Ascending aorta (tissue), 2 donors: ENCODE data around the gene VAV1. TPM values are rescaled to one million over a fixed set of nuclear protein-coding genes. Genes with fewer than 3 reads are reported as not detected.

ENCODE experiments used
- DNase-seq, 2 donors: peaks; one replicate each; pipeline ENCODE4 v3.0.0-alpha.2; 2019; ENCODE audit warnings: low spot score in 2 of 2
- H3K27ac ChIP-seq, 2 donors: fragments of 200-600 bp; sonication (generic); one replicate each; pipeline ENCODE4 v1.5.1; 2016 to 2017; ENCODE audit warnings: mild to moderate bottlenecking in 1 of 2
- H3K27me3 ChIP-seq: fragments of 200-600 bp; sonication (generic); one replicate; pipeline ENCODE4 v1.5.1; 2017
- H3K36me3 ChIP-seq, 2 donors: fragments of 200-600 bp; sonication (generic); one replicate each; pipeline ENCODE4 v1.5.1; 2016
- H3K4me1 ChIP-seq, 2 donors: fragments of 200-600 bp; sonication (generic); one replicate each; pipeline ENCODE4 v1.5.1; 2016 to 2017; ENCODE audit warnings: mild to moderate bottlenecking in 1 of 2
- H3K4me3 ChIP-seq, 2 donors: fragments of 200-600 bp; sonication (generic); one replicate each; pipeline ENCODE4 v1.5.1; 2016 to 2017; ENCODE audit warnings: mild to moderate bottlenecking in 1 of 2
- H3K9me3 ChIP-seq, 2 donors: fragments of 200-600 bp; sonication (generic); one replicate each; pipeline ENCODE4 v1.5.1; 2016
- CTCF ChIP-seq, 3 experiments: fragments of 200-600 bp in 2 of 3; fragments of 450-650 bp in 1 of 3; sonication (generic) in 2 of 3; IDR thresholded peaks; one replicate each; pipeline ENCODE4 v1.5.1; 2016 to 2019; ENCODE audit warnings: antibody characterized with exemption in 3 of 3, mild to moderate bottlenecking in 1 of 3, moderate library complexity in 1 of 3
- intact Hi-C: fragments of 100-400 bp; cut with DNase I; formaldehyde crosslinking; loops from one replicate; pipeline ENCODE4 v1.15.1; 2023
- total RNA-seq: library from RNA; depleted of rRNA; stranded (reverse); fragments of >200 nt; gene quantifications from one replicate; pipeline ENCODE4 v1.1.0, GENCODE V29; 2016

Gene VAV1
- total RNA-seq, 1 donor from 2014 or later, result 4.4 TPM

- intact Hi-C loops, result no loop called here
- H3K27ac ChIP-seq, result no peak overlapping the region
- no peak overlapping the region for H3K4me3 ChIP-seq
- no peak for TF ChIP-seq CTCF (IDR thresholded peaks at IDR 0.05)
- H3K27me3 ChIP-seq, result no peaks in the 10 kb centered on the region
- H3K9me3 ChIP-seq, result peaks cover 11 to 24% of the 10 kb centered on the region in 2 donors
- DNase-seq, result no peak
- no peaks in the 10 kb centered on the region for H3K4me1 ChIP-seq
- H3K36me3 ChIP-seq, result no peaks in the 10 kb centered on the region
Measured at GRCh38 chr19:6906559-6907060, 134.1 kb downstream of the VAV1 start.

Other genes starting within 250 kb of the VAV1 start
- not detected for gene TNFSF9, start 241.7 kb upstream of the VAV1 start, total RNA-seq
- gene CD70, start 181.6 kb upstream of the VAV1 start, total RNA-seq, result not detected
- gene TNFSF14, start 102.5 kb upstream of the VAV1 start, total RNA-seq, result 0.21 TPM
- 2,421 TPM for gene C3, start 52.1 kb upstream of the VAV1 start, total RNA-seq
- 57.6 TPM for gene GPR108, start 35.1 kb upstream of the VAV1 start, total RNA-seq
- 109 TPM for gene TRIP10, start 33.0 kb upstream of the VAV1 start, total RNA-seq
- gene SH2D3A, start 5.3 kb upstream of the VAV1 start, total RNA-seq, result not detected
- not detected for gene ADGRE1, start 114.9 kb downstream of the VAV1 start, total RNA-seq
- not detected for gene MBD3L2B, start 248.7 kb downstream of the VAV1 start, total RNA-seq